Middle frontal gyrus (tissue), 1 donor: ENCODE results near the gene TSHZ3.

Experiments
- DNase-seq: peaks from one replicate; pipeline ENCODE4 v3.0.0-alpha.2; 2015; ENCODE audit warnings: low spot score; ENCODE audit errors: extremely low spot score

TSHZ3 gene

GRCh38 chr19:31266196-31266595 is 83.0 kb downstream of the TSHZ3 start:
- DNase-seq = no peak

GRCh38 chr19:31264041-31264778 is 85.0 kb downstream of the TSHZ3 start:
- no peak for DNase-seq

- no peak for DNase-seq
These were observed 85.9 kb downstream of the TSHZ3 start for GRCh38 chr19:31263328-31263727.

GRCh38 chr19:31262725-31263191 is 86.5 kb downstream of the TSHZ3 start:
- no peak for DNase-seq

- no peak for DNase-seq
These were observed 87.5 kb downstream of the TSHZ3 start for GRCh38 chr19:31261603-31262212.

- DNase-seq = no peak
These were observed 88.1 kb downstream of the TSHZ3 start for GRCh38 chr19:31261019-31261602.

- DNase-seq = no peak
These were observed 88.9 kb downstream of the TSHZ3 start for GRCh38 chr19:31260171-31260933.

GRCh38 chr19:31258211-31259052 is 90.8 kb downstream of the TSHZ3 start:
- DNase-seq = no peak

- no peak for DNase-seq
These were observed 91.7 kb downstream of the TSHZ3 start for GRCh38 chr19:31257426-31258130.

- DNase-seq = no peak
These were observed 92.2 kb downstream of the TSHZ3 start for GRCh38 chr19:31257025-31257424.

GRCh38 chr19:31256593-31256960 is 92.7 kb downstream of the TSHZ3 start:
- no peak for DNase-seq

- no peak for DNase-seq
These were observed 93.2 kb downstream of the TSHZ3 start for GRCh38 chr19:31255831-31256592.

- no peak for DNase-seq
These were observed 93.9 kb downstream of the TSHZ3 start for GRCh38 chr19:31255174-31255799.

GRCh38 chr19:31254611-31255010 is 94.6 kb downstream of the TSHZ3 start:
- no peak for DNase-seq

- DNase-seq = no peak
These were observed 95.1 kb downstream of the TSHZ3 start for GRCh38 chr19:31254180-31254551.

- DNase-seq = no peak
These were observed 95.6 kb downstream of the TSHZ3 start for GRCh38 chr19:31253526-31254179.

GRCh38 chr19:31252441-31252840 is 96.8 kb downstream of the TSHZ3 start:
- no peak for DNase-seq

- DNase-seq = no peak
These were observed 100.0 kb downstream of the TSHZ3 start for GRCh38 chr19:31249217-31249616.

GRCh38 chr19:31235806-31236205 is 113.4 kb downstream of the TSHZ3 start:
- no peak for DNase-seq
